Retinal pigment epithelial cell (primary cell): ENCODE measurements around the gene SSBP3.

Experiments
- DNase-seq: peaks from one replicate; pipeline ENCODE4 v3.0.0-alpha.2; 2010; ENCODE audit warnings: low read depth
- H3K4me3 ChIP-seq: 2 replicates; pipeline ENCODE4 v1.5.1; 2011; ENCODE audit warnings: mild to moderate bottlenecking, low read length, control low read depth, moderate library complexity
- TF ChIP-seq, protein P1 (sequence below): conservative IDR thresholded peaks from 2 replicates; pipeline ENCODE4 v1.5.1; 2011; ENCODE audit warnings: low read depth, low read length, control low read depth, inconsistent platforms

The SSBP3 gene

GRCh38 chr1:54257346-54257620, 148.9 kb downstream of the SSBP3 start:
- H3K4me3 ChIP-seq, result no peak overlapping the region
- TF ChIP-seq, protein P1, sequence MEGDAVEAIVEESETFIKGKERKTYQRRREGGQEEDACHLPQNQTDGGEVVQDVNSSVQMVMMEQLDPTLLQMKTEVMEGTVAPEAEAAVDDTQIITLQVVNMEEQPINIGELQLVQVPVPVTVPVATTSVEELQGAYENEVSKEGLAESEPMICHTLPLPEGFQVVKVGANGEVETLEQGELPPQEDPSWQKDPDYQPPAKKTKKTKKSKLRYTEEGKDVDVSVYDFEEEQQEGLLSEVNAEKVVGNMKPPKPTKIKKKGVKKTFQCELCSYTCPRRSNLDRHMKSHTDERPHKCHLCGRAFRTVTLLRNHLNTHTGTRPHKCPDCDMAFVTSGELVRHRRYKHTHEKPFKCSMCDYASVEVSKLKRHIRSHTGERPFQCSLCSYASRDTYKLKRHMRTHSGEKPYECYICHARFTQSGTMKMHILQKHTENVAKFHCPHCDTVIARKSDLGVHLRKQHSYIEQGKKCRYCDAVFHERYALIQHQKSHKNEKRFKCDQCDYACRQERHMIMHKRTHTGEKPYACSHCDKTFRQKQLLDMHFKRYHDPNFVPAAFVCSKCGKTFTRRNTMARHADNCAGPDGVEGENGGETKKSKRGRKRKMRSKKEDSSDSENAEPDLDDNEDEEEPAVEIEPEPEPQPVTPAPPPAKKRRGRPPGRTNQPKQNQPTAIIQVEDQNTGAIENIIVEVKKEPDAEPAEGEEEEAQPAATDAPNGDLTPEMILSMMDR, result no peak
- DNase-seq, result no peak

- no peak overlapping the region for H3K4me3 ChIP-seq
- TF ChIP-seq, protein P1, result no peak
- no peak for DNase-seq
Measured at GRCh38 chr1:54256522-54257345, 149.5 kb downstream of the SSBP3 start.

- DNase-seq, result no peak
- TF ChIP-seq, protein P1, result no peak
- no peak overlapping the region for H3K4me3 ChIP-seq
Measured at GRCh38 chr1:54255026-54255702, 151.0 kb downstream of the SSBP3 start.

- H3K4me3 ChIP-seq, result no peak overlapping the region
- no peak for DNase-seq
- TF ChIP-seq, protein P1, result no peak
Measured at GRCh38 chr1:54254055-54254454, 152.1 kb downstream of the SSBP3 start.

GRCh38 chr1:54253480-54253879, 152.7 kb downstream of the SSBP3 start:
- peak; percentile 71 for DNase-seq
- H3K4me3 ChIP-seq, result no peak overlapping the region
- TF ChIP-seq, protein P1, result peak; percentile 2

DNA sequence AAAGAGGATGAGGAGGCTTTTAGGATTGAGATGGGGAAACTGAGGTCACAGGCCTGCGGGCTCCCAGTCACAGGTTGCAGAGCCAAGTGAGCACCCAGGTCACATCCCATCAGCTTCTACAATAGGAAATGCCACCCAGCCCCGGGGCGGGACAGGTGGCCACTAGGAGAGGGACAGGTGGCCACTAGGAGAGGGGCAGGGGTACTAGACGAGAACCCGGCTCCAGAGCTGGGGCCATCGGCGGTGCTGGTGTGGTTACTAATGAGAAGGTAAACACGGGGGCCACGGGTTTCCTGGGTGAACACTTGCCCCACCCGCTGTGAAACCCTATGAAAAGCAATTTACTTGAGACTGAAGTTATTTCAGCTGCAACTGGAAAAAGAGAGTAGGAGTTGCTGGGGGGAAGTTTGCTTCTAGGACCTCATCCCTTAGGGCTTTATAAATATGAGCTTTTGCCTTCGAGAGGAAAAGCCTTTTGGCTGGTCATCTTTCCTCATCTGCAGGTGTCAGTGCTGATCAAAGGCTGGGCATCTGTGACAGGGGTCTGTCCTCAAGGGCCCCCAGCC, 153.7 kb downstream of the SSBP3 start:
- H3K4me3 ChIP-seq, result no peak overlapping the region
- TF ChIP-seq, protein P1, result no peak

More for the DNA sequence above, 153.7 kb downstream of the SSBP3 start:
- DNase-seq, result no peak
